H1 (cell line): ENCODE data around the gene DCAF16. TPM values are rescaled to one million over a fixed set of nuclear protein-coding genes. Genes with fewer than 3 reads are reported as not detected.

Source experiments
- CTCF ChIA-PET: fragments of 300-600 bp; sonication (Branson Sonifier 250); formaldehyde crosslinking; loops from one replicate; lab custom pipeline; 2021; ENCODE audit not compliant: partially characterized antibody; lab: Charles Lee
- POLR2A ChIA-PET: fragments of 300-600 bp; sonication (Branson Sonifier 250); formaldehyde crosslinking; loops from one replicate; lab custom pipeline; 2021; ENCODE audit warnings: inconsistent platforms; ENCODE audit not compliant: partially characterized antibody; lab: Charles Lee
- DNase-seq, 2 experiments: peaks; one replicate each; pipeline versions ENCODE4 v3.0.0 to v3.0.0-alpha.2; 2010 to 2022; ENCODE audit warnings: low spot score in 2 of 2, low read depth in 1 of 2, mixed read lengths in 1 of 2
- FAIRE-seq: peaks from 2 replicates; lab custom pipeline; 2011; peaks lifted over from hg19 to GRCh38; lab: Jason Lieb, UNC
- H2AFZ ChIP-seq: 2 replicates; pipeline ENCODE4 v1.8.1; 2012; ENCODE audit warnings: low read length, inconsistent platforms
- H2AK5ac ChIP-seq: 2 replicates; pipeline ENCODE4 v1.6.1; 2013; ENCODE audit warnings: low read depth, low read length
- H2BK120ac ChIP-seq: replicated peaks from 2 replicates; pipeline ENCODE3; 2013; ENCODE audit warnings: low read depth, low read length, inconsistent platforms
- H2BK12ac ChIP-seq: 2 replicates; pipeline ENCODE4 v1.6.1; 2013; ENCODE audit warnings: low read depth, low read length
- H2BK15ac ChIP-seq: 2 replicates; pipeline ENCODE4 v1.6.1; 2013; ENCODE audit warnings: low read length
- H2BK20ac ChIP-seq: 2 replicates; pipeline ENCODE4 v1.6.1; 2013; ENCODE audit warnings: low read length
- H2BK5ac ChIP-seq: 2 replicates; pipeline ENCODE4 v1.6.1; 2013; ENCODE audit warnings: low read depth, low read length
- H3K14ac ChIP-seq: 2 replicates; pipeline ENCODE4 v1.6.1; 2013; ENCODE audit warnings: inconsistent platforms; ENCODE audit not compliant: insufficient read length
- H3K18ac ChIP-seq: 2 replicates; pipeline ENCODE4 v1.6.1; 2013; ENCODE audit warnings: low read length; ENCODE audit errors: extremely low read depth
- H3K23ac ChIP-seq: 2 replicates; pipeline ENCODE4 v1.6.1; 2013; ENCODE audit warnings: inconsistent platforms; ENCODE audit not compliant: insufficient read length
- H3K23me2 ChIP-seq: 2 replicates; pipeline ENCODE4 v1.6.1; 2013; ENCODE audit warnings: low read depth, low read length
- H3K27ac ChIP-seq: 2 replicates; pipeline ENCODE4 v1.6.1; 2011; ENCODE audit warnings: low read depth, low read length, inconsistent platforms
- H3K27me3 ChIP-seq, 4 experiments: replicated peaks in 1 of 4; 1 replicate in 1 of 4; 2 replicates in 3 of 4; pipeline versions ENCODE4 v1.6.1 to v1.8.1; 2011 to 2013; ENCODE audit warnings: low read length in 3 of 4, mild to moderate bottlenecking in 3 of 4, inconsistent platforms in 2 of 4, mixed read lengths in 2 of 4, moderate library complexity in 1 of 4; ENCODE audit not compliant: control insufficient read depth in 3 of 4, insufficient read depth in 3 of 4; ENCODE audit errors: extremely low read depth in 1 of 4
- H3K36me3 ChIP-seq, 4 experiments: 2 replicates each; pipeline versions ENCODE4 v1.6.1 to v1.8.1; 2011 to 2013; ENCODE audit warnings: mild to moderate bottlenecking in 4 of 4, low read length in 3 of 4, moderate library complexity in 2 of 4, control low read depth in 1 of 4, inconsistent platforms in 1 of 4; ENCODE audit not compliant: insufficient read depth in 4 of 4, control insufficient read depth in 2 of 4
- H3K4ac ChIP-seq: replicated peaks from 2 replicates; pipeline ENCODE3; 2013; ENCODE audit warnings: low read length, low read depth, mixed read lengths, inconsistent platforms; ENCODE audit not compliant: insufficient read length
- H3K4me1 ChIP-seq, 4 experiments: replicated peaks in 1 of 4; 1 replicate in 1 of 4; 2 replicates in 3 of 4; pipeline versions ENCODE4 v1.6.1 to v1.8.1; 2011 to 2013; ENCODE audit warnings: low read length in 3 of 4, inconsistent platforms in 2 of 4, mixed read lengths in 1 of 4; ENCODE audit not compliant: insufficient read depth in 4 of 4, control insufficient read depth in 3 of 4
- H3K4me2 ChIP-seq, 2 experiments: 2 replicates each; pipeline versions ENCODE4 v1.6.1 to v1.8.1; 2011 to 2013; ENCODE audit warnings: low read depth in 2 of 2, low read length in 2 of 2, control low read depth in 1 of 2, inconsistent platforms in 1 of 2, mild to moderate bottlenecking in 1 of 2; ENCODE audit not compliant: insufficient read depth in 1 of 2
- H3K4me3 ChIP-seq, 4 experiments: fragments of 200-600, 300-600 bp in 1 of 4; sonication (generic), shearing (Covaris generic), sonication (Bioruptor Twin) in 1 of 4; 2 replicates each; pipeline versions ENCODE4 v1.5.1 to v1.8.1; 2011 to 2016; ENCODE audit warnings: low read length in 4 of 4, low read depth in 3 of 4, control low read depth in 2 of 4, inconsistent platforms in 2 of 4, mild to moderate bottlenecking in 2 of 4, mixed read lengths in 1 of 4, moderate library complexity in 1 of 4; ENCODE audit not compliant: insufficient read depth in 2 of 4; ENCODE audit errors: extremely low read depth in 1 of 4
- H3K56ac ChIP-seq: replicated peaks from 2 replicates; pipeline ENCODE3; 2013; ENCODE audit warnings: low read depth, mild to moderate bottlenecking, mixed read lengths, low read length, inconsistent platforms; ENCODE audit not compliant: insufficient read length
- H3K79me1 ChIP-seq: 2 replicates; pipeline ENCODE4 v1.6.1; 2013; ENCODE audit warnings: low read depth, low read length, control low read depth
- H3K79me2 ChIP-seq, 2 experiments: 2 replicates each; pipeline versions ENCODE4 v1.6.1 to v1.8.1; 2012 to 2013; ENCODE audit warnings: low read length in 2 of 2, mild to moderate bottlenecking in 2 of 2, inconsistent platforms in 1 of 2; ENCODE audit not compliant: insufficient read depth in 2 of 2, control insufficient read depth in 1 of 2
- H3K9ac ChIP-seq, 4 experiments: replicated peaks in 1 of 4; 1 replicate in 1 of 4; 2 replicates in 3 of 4; pipeline versions ENCODE4 v1.6.1 to v1.8.1; 2011 to 2013; ENCODE audit warnings: low read depth in 3 of 4, low read length in 3 of 4, control low read depth in 2 of 4, mild to moderate bottlenecking in 2 of 4, moderate library complexity in 2 of 4, inconsistent platforms in 1 of 4; ENCODE audit errors: extremely low read depth in 1 of 4
- H3K9me3 ChIP-seq, 2 experiments: 2 replicates each; pipeline versions ENCODE4 v1.6.1 to v1.8.1; 2012 to 2013; ENCODE audit warnings: mild to moderate bottlenecking in 2 of 2, moderate library complexity in 2 of 2, control low read depth in 1 of 2, inconsistent platforms in 1 of 2, low read depth in 1 of 2, low read length in 1 of 2, mixed read lengths in 1 of 2; ENCODE audit not compliant: insufficient read depth in 2 of 2
- H4K20me1 ChIP-seq, 2 experiments: replicated peaks in 1 of 2; 2 replicates each; pipeline versions ENCODE3 to v1.8.1; 2011 to 2013; ENCODE audit warnings: inconsistent platforms in 2 of 2, low read length in 2 of 2, mild to moderate bottlenecking in 1 of 2; ENCODE audit not compliant: insufficient read depth in 2 of 2, control insufficient read depth in 1 of 2
- H4K5ac ChIP-seq: 2 replicates; pipeline ENCODE4 v1.6.1; 2013; ENCODE audit warnings: low read length, low read depth, mixed read lengths, inconsistent platforms; ENCODE audit not compliant: insufficient read length
- H4K8ac ChIP-seq: 2 replicates; pipeline ENCODE4 v1.8.0; 2013; ENCODE audit warnings: mild to moderate bottlenecking, moderate library complexity, low read length, inconsistent platforms; ENCODE audit not compliant: insufficient read depth; ENCODE audit errors: extremely low read depth
- H4K91ac ChIP-seq: replicated peaks from 2 replicates; pipeline ENCODE3; 2013; ENCODE audit warnings: low read length, mixed read lengths, inconsistent platforms; ENCODE audit not compliant: insufficient read length
- ASH2L ChIP-seq: fragments of 200-600, 300-600 bp; sonication (generic); IDR thresholded peaks from one replicate; pipeline ENCODE4 v1.7.1; 2017; ENCODE audit warnings: low read length
- FOSL1 ChIP-seq: IDR thresholded peaks from 2 replicates; pipeline ENCODE4 v1.6.1; 2011; ENCODE audit warnings: mild to moderate bottlenecking, low read depth, low read length, moderate library complexity; ENCODE audit not compliant: insufficient read depth
- GABPA ChIP-seq: IDR thresholded peaks from 2 replicates; pipeline ENCODE4 v1.6.1; 2011; ENCODE audit warnings: mild to moderate bottlenecking, low read length, moderate library complexity, borderline replicate concordance; ENCODE audit not compliant: insufficient read depth
- KDM5A ChIP-seq: fragments of 200-600 bp; IDR thresholded peaks from 2 replicates; pipeline ENCODE4 v1.7.1; 2012; ENCODE audit warnings: mild to moderate bottlenecking, low read length, inconsistent platforms, mixed read lengths
- SP4 ChIP-seq: IDR thresholded peaks from 2 replicates; pipeline ENCODE4 v1.6.1; 2012; ENCODE audit warnings: low read length, inconsistent platforms
- polyA plus RNA-seq, 7 experiments: library from polyadenylated mRNA; depleted of rRNA in 3 of 7; stranded (reverse) in 5 of 7; unstranded in 2 of 7; fragments of >200 nt in 5 of 7; fragments of 200-250 nt in 2 of 7; gene quantifications; 1 replicate in 5 of 7; 2 replicates in 1 of 7; 4 replicates in 1 of 7; pipeline versions ENCODE4 v1.2.1 to v1.2.3, GENCODE V29; 2011 to 2013; ENCODE audit warnings: missing spikeins in 2 of 7, mixed read lengths in 2 of 7
- total RNA-seq: library from RNA; stranded (reverse); fragmentation: NEBNext Ultra II Directional; extraction: Animal tissue kit (Norgen Biotek cat#: 25700); gene quantifications from 2 replicates; pipeline ENCODE4 v1.2.1, GENCODE V29; 2021
- TF ChIP-seq, protein P1 (sequence below), 3 experiments: IDR thresholded peaks; 1 replicate in 2 of 3; 2 replicates in 1 of 3; pipeline versions ENCODE4 v1.5.1 to v1.6.1; 2011; ENCODE audit warnings: low read length in 3 of 3, mild to moderate bottlenecking in 3 of 3, inconsistent platforms in 2 of 3, low read depth in 1 of 3, moderate library complexity in 1 of 3; ENCODE audit not compliant: insufficient read depth in 1 of 3; ENCODE audit errors: control extremely low read depth in 1 of 3

The DCAF16 gene
- total and polyA plus RNA-seq, 2 of the 8 experiments (the other 6 are each of a cell fraction or from before 2014, with no cell fraction given): 26.5 to 55.7 TPM

DNA sequence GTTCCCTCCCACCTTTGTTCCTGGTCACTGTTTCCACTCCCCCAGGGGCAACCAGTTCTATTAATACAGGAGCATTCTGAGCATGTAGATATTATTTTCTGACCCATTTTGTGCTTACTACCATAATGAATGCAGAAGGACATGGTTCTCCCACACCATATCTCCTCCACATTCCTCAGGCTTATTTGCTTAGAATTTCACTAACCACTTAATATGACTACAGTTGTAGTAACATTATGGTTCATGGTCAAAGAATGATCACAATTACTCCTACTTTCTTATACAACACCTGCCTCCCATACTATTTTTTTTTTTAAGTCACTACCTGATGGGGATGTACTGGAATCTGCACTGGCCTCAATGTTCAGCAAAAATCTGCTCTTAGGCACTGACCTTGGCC, 21.6 kb downstream of the DCAF16 start:
- no peak for FAIRE-seq
- H3K27ac ChIP-seq: no peak overlapping the region
- TF ChIP-seq GABPA (no peak), FOSL1 (no peak), ASH2L (no peak), KDM5A (no peak), SP4 (no peak)
- TF ChIP-seq, protein P1, sequence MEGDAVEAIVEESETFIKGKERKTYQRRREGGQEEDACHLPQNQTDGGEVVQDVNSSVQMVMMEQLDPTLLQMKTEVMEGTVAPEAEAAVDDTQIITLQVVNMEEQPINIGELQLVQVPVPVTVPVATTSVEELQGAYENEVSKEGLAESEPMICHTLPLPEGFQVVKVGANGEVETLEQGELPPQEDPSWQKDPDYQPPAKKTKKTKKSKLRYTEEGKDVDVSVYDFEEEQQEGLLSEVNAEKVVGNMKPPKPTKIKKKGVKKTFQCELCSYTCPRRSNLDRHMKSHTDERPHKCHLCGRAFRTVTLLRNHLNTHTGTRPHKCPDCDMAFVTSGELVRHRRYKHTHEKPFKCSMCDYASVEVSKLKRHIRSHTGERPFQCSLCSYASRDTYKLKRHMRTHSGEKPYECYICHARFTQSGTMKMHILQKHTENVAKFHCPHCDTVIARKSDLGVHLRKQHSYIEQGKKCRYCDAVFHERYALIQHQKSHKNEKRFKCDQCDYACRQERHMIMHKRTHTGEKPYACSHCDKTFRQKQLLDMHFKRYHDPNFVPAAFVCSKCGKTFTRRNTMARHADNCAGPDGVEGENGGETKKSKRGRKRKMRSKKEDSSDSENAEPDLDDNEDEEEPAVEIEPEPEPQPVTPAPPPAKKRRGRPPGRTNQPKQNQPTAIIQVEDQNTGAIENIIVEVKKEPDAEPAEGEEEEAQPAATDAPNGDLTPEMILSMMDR (IDR thresholded peaks at IDR 0.05; ENCODE audit: control extremely low read depth in 1 of 3, insufficient read depth in 1 of 3, low read depth in 1 of 3, low read length in 3 of 3): no peak

More for the DNA sequence above, 21.6 kb downstream of the DCAF16 start:
- Histone ChIP-seq H4K91ac (no peak overlapping the region), H3K9me3 (no peaks in the 10 kb centered on the region), H3K14ac (no peak overlapping the region), H2BK20ac (no peak overlapping the region), H2BK5ac (no peak overlapping the region), H3K79me2 (no peaks in the 10 kb centered on the region), H3K23me2 (no peaks in the 10 kb centered on the region), H4K5ac (no peak overlapping the region), H2BK12ac (no peak overlapping the region), H3K27me3 (no peaks in the 10 kb centered on the region; a peak in 1 of 7 replicates), H3K4me3 (no peak overlapping the region), H2AFZ (no peak overlapping the region), H3K36me3 (no peaks in the 10 kb centered on the region; a peak in 1 of 8 replicates), H3K4me2 (no peak overlapping the region), H4K20me1 (no peaks in the 10 kb centered on the region), H2AK5ac (no peak overlapping the region), H2BK120ac (no peak overlapping the region), H3K79me1 (no peaks in the 10 kb centered on the region), H2BK15ac (no peak overlapping the region), H3K23ac (no peak overlapping the region), H3K56ac (no peak overlapping the region), H3K18ac (no peak overlapping the region), H3K4ac (no peak overlapping the region), H4K8ac (no peak overlapping the region), H3K9ac (no peak overlapping the region), H3K4me1 (no peaks in the 10 kb centered on the region)
- DNase-seq: no peak
- POLR2A ChIA-PET: no interaction called here
- CTCF ChIA-PET: interaction anchor here (0.7 to 1.7 kb wide), 4 partner anchors 28 to 151 kb away, joined by 3 to 6 read pairs (median 4); no protein-coding TSS in a partner anchor
